ENCODE results near the gene SLC6A20.

- TF ChIP-seq, protein P1, sequence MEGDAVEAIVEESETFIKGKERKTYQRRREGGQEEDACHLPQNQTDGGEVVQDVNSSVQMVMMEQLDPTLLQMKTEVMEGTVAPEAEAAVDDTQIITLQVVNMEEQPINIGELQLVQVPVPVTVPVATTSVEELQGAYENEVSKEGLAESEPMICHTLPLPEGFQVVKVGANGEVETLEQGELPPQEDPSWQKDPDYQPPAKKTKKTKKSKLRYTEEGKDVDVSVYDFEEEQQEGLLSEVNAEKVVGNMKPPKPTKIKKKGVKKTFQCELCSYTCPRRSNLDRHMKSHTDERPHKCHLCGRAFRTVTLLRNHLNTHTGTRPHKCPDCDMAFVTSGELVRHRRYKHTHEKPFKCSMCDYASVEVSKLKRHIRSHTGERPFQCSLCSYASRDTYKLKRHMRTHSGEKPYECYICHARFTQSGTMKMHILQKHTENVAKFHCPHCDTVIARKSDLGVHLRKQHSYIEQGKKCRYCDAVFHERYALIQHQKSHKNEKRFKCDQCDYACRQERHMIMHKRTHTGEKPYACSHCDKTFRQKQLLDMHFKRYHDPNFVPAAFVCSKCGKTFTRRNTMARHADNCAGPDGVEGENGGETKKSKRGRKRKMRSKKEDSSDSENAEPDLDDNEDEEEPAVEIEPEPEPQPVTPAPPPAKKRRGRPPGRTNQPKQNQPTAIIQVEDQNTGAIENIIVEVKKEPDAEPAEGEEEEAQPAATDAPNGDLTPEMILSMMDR (IDR thresholded peaks at IDR 0.05): no peak
- TF ChIP-seq POLR2A (IDR thresholded peaks at IDR 0.05): no peak
Observed at GRCh38 chr3:45749880-45750279, 46.5 kb downstream of the SLC6A20 start.
